NB4 (cell line): ENCODE measurements around the gene TUFM.
A peak's percentile ranks its signal among the peaks of the same experiment; 100 is the strongest.

Experiments used
- DNase-seq: peaks from one replicate; pipeline ENCODE4 v3.0.0; 2010; ENCODE audit warnings: low read depth
- H3K4me3 ChIP-seq: one replicate; pipeline ENCODE4 v1.5.1; 2011; ENCODE audit warnings: mild to moderate bottlenecking, low read depth, low read length, moderate library complexity
- MYC ChIP-seq: IDR thresholded peaks from 2 replicates; pipeline ENCODE4 v1.6.1; 2011; ENCODE audit warnings: low read depth, low read length
- POLR2A ChIP-seq: IDR thresholded peaks from 2 replicates; pipeline ENCODE4 v1.6.1; 2011; ENCODE audit warnings: mild to moderate bottlenecking; ENCODE audit not compliant: insufficient read length; ENCODE audit errors: extremely low read depth
- TF ChIP-seq, protein P1 (sequence below): IDR thresholded peaks from one replicate; pipeline ENCODE4 v1.5.1; 2012; ENCODE audit warnings: low read depth, low read length
- TF ChIP-seq, protein P2 (sequence below): IDR thresholded peaks from 2 replicates; pipeline ENCODE4 v1.6.1; 2011; ENCODE audit warnings: low read depth, low read length

TUFM gene

GRCh38 chr16:28830531-28830930 lies 15.6 kb downstream of the TUFM start:
- no peak overlapping the region for H3K4me3 ChIP-seq
- no peak for DNase-seq
- TF ChIP-seq, protein P1, sequence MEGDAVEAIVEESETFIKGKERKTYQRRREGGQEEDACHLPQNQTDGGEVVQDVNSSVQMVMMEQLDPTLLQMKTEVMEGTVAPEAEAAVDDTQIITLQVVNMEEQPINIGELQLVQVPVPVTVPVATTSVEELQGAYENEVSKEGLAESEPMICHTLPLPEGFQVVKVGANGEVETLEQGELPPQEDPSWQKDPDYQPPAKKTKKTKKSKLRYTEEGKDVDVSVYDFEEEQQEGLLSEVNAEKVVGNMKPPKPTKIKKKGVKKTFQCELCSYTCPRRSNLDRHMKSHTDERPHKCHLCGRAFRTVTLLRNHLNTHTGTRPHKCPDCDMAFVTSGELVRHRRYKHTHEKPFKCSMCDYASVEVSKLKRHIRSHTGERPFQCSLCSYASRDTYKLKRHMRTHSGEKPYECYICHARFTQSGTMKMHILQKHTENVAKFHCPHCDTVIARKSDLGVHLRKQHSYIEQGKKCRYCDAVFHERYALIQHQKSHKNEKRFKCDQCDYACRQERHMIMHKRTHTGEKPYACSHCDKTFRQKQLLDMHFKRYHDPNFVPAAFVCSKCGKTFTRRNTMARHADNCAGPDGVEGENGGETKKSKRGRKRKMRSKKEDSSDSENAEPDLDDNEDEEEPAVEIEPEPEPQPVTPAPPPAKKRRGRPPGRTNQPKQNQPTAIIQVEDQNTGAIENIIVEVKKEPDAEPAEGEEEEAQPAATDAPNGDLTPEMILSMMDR: no peak
- TF ChIP-seq POLR2A (no peak), MYC (no peak)
- TF ChIP-seq, protein P2, sequence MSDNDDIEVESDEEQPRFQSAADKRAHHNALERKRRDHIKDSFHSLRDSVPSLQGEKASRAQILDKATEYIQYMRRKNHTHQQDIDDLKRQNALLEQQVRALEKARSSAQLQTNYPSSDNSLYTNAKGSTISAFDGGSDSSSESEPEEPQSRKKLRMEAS: no peak

DNA sequence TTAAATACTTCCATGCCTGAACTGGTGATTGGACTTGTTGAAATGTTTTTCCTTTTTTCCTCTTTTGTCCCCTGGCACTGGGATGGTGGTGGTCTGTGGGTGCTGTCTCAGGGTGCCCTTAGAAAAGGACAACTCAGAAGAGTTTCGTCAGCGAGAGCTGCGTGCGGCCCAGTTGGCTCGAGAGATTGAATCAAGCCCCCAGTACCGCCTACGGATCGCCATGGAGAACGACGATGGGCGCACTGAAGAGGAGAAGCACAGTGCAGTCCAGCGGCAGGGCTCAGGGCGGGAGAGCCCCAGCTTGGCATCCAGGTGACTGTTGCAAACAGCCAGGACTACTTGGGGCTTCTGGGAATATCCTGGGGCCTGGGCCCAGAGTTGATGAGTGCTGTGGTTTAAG lies 16.4 kb downstream of the TUFM start:
- no peak overlapping the region for H3K4me3 ChIP-seq
- TF ChIP-seq, protein P2: no peak
- TF ChIP-seq MYC (no peak), POLR2A (no peak)
- TF ChIP-seq, protein P1: no peak
- no peak for DNase-seq

DNA sequence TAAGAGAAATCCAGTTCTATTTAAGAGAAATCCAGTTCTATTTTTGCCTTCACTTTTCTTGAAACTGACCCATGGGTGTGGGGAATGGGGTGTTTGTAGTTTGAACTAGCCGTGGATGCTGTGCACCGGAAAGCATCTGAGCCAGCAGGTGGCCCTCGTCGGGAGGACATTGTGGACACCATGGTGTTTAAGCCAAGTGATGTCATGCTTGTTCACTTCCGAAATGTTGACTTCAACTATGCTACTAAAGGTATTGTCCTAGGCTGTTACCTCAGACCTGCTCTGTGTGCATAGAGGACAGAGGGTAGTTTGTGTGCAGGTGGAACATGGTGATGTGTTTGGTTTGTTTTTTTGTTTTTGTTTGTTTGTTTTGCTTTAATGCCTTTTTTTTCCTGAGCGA lies 20.0 kb downstream of the TUFM start:
- no peak for DNase-seq
- H3K4me3 ChIP-seq: peak overlapping the region; percentile 80
- TF ChIP-seq, protein P2: no peak
- TF ChIP-seq MYC (no peak), POLR2A (no peak)
- TF ChIP-seq, protein P1: no peak

DNA sequence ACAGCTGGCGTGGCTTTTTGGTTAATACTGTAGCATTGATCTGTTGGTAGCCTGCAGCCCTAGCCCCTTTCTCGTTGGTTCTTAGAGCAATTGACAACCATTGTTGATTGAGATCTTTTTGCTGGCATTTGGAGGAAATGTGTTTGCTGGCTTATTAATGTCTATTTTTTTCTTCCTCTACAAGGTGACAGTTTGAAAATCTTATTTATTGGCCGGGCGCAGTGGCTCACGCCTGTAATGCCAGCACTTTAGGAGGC lies 21.5 kb downstream of the TUFM start:
- H3K4me3 ChIP-seq: peak overlapping the region; percentile 80
- TF ChIP-seq MYC: no peak
- TF ChIP-seq POLR2A: no peak
- TF ChIP-seq, protein P1: no peak
- TF ChIP-seq, protein P2: no peak
- DNase-seq: no peak

DNA sequence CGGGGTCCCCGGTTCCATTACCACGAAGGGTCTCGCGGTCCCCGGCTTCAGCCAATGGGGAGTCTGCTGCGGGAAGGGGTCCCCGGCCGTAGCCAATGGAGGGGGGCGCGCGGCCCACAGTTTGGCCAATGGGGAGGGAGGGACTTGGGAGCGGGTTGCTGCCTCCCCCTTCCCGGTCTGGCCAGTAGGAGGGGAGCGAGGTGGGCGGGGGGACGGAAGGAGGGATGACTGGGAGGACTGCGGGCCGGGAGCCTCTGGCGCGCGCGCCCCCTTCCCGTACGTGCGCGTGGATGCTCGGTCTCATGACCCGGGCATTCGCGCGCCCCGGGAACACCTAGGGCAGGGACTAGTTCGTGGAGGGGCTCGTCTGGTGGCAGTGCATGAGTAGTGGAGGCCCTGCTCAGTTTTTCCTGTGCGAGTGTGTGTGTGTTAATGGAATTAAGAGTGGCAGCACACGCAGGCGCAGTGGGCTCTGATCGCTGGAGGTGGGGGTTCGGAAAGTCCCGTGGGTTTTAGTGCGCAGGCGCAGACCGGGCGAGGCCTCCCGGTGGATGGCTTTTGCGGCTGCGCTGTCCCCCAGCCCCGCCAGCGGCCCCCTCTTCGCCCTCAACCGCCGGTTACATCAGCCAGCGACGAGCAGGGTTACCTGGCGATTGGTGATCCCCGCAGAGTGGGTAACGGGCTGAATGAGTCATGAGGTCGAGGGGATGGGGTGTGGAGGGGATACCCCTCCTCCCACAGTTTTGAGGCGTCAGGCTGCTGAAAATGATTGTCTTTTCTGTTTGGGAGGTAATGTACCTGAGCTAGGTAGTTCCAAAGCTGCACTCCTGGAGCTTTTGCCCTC lies 22.1 kb downstream of the TUFM start:
- TF ChIP-seq POLR2A: peak; percentile 35
- TF ChIP-seq MYC: peak; percentile 67
- TF ChIP-seq, protein P2: peak; percentile 57
- TF ChIP-seq, protein P1: no peak
- H3K4me3 ChIP-seq: peak overlapping the region; percentile 80
- peak; percentile 99 for DNase-seq
